K562 (cell line): ENCODE measurements around the gene SLC15A3. TPM values are rescaled to one million over a fixed set of nuclear protein-coding genes. Genes with fewer than 3 reads are reported as not detected.

ENCODE experiments used
- CBFA2T3 ChIP-seq: fragments of 450-650 bp; IDR thresholded peaks from 2 replicates; pipeline ENCODE4 v1.6.1; 2017
- E2F6 ChIP-seq, 2 experiments: IDR thresholded peaks; 2 replicates each; pipeline ENCODE4 v1.6.1; 2011; ENCODE audit warnings: borderline replicate concordance in 1 of 2, control low read depth in 1 of 2, low read depth in 1 of 2, low read length in 1 of 2, mild to moderate bottlenecking in 1 of 2, mixed read lengths in 1 of 2, moderate library complexity in 1 of 2; ENCODE audit not compliant: insufficient read depth in 1 of 2, insufficient read length in 1 of 2, poor library complexity in 1 of 2, severe bottlenecking in 1 of 2; ENCODE audit errors: extremely low read depth in 1 of 2
- HNRNPLL ChIP-seq: fragments of 200-400 bp; formaldehyde crosslinking; IDR thresholded peaks from 2 replicates; pipeline ENCODE4 v1.6.1; 2017; ENCODE audit warnings: low read length, low read depth, mild to moderate bottlenecking; ENCODE audit not compliant: poor library complexity, severe bottlenecking
- JUND ChIP-seq, 2 experiments: IDR thresholded peaks; 2 replicates in 1 of 2; 3 replicates in 1 of 2; pipeline ENCODE4 v1.6.1; 2011; ENCODE audit warnings: borderline replicate concordance in 2 of 2, low read depth in 2 of 2, low read length in 2 of 2, improper control_type of control experiment in 1 of 2, missing biosample characterization in 1 of 2, missing genetic modification characterization in 1 of 2, missing genetic modification reagents in 1 of 2
- MEIS2 ChIP-seq: fragments of 450-650 bp; IDR thresholded peaks from 2 replicates; pipeline ENCODE4 v1.6.1; 2014; ENCODE audit warnings: mild to moderate bottlenecking; ENCODE audit not compliant: partially characterized antibody
- NFATC3 ChIP-seq: fragments of 450-650 bp; IDR thresholded peaks from 2 replicates; pipeline ENCODE4 v1.6.1; 2017; ENCODE audit warnings: mild to moderate bottlenecking
- POLR2AphosphoS2 ChIP-seq: IDR thresholded peaks from 2 replicates; pipeline ENCODE4 v1.6.1; 2012; ENCODE audit warnings: low read length, improper control_type of control experiment
- PTRF ChIP-seq: fragments of 450-650 bp; IDR thresholded peaks from 2 replicates; pipeline ENCODE4 v1.6.1; 2016; ENCODE audit warnings: mild to moderate bottlenecking, missing genetic modification characterization, missing compliant biosample characterization
- SNIP1 ChIP-seq: fragments of 450-650 bp; IDR thresholded peaks from 2 replicates; pipeline ENCODE4 v1.7.1; 2017; ENCODE audit warnings: low read depth, mild to moderate bottlenecking
- VEZF1 ChIP-seq: fragments of 200-800 bp; sonication (Bioruptor generic); IDR thresholded peaks from 2 replicates; pipeline ENCODE4 v1.6.1; 2017; ENCODE audit warnings: missing genetic modification characterization, missing compliant biosample characterization
- WHSC1 ChIP-seq: IDR thresholded peaks from one replicate; pipeline ENCODE4 v1.6.1; 2012; ENCODE audit warnings: low read length, control low read depth, inconsistent platforms
- ZBTB49 ChIP-seq: sonication (generic); formaldehyde crosslinking; IDR thresholded peaks from 2 replicates; pipeline ENCODE4 v1.8.0; 2022; ENCODE audit warnings: missing genetic modification reagents, mild to moderate bottlenecking, borderline replicate concordance
- ZNF140 ChIP-seq: fragments of 250-450 bp; sonication (Bioruptor Pico); IDR thresholded peaks from 2 replicates; pipeline ENCODE4 v1.8.0; 2021; ENCODE audit warnings: moderate library complexity, mild to moderate bottlenecking, inconsistent platforms
- polyA plus RNA-seq, 8 experiments: library from polyadenylated mRNA; depleted of rRNA in 4 of 8; stranded (reverse) in 5 of 8; unstranded in 3 of 8; fragments of >200 nt; fragmentation: Nextera tagmentation in 2 of 8; fragmentation: Illumina TruSeq in 1 of 8; extraction: Ambion mirVana in 2 of 8; extraction: Trizol in 1 of 8; gene quantifications; 2 replicates each; pipeline versions ENCODE4 v1.2.1 to v1.2.3, GENCODE V29; 2011 to 2014; ENCODE audit warnings: inconsistent platforms in 1 of 8, missing spikeins in 1 of 8
- total RNA-seq, 7 experiments: library from RNA; depleted of rRNA in 6 of 7; stranded (reverse); fragments of >200 nt in 6 of 7; fragmentation: Illumina TruSeq in 2 of 7; extraction: Trizol in 2 of 7; gene quantifications; 2 replicates each; pipeline versions ENCODE4 v1.2.1 to v1.2.3, GENCODE V29; 2011 to 2021; ENCODE audit warnings: low replicate concordance in 1 of 7
- TF ChIP-seq, protein P1 (sequence below), 3 experiments: IDR thresholded peaks in 2 of 3; conservative IDR thresholded peaks in 1 of 3; 2 replicates each; pipeline ENCODE4 v1.5.1; 2011 to 2012; ENCODE audit warnings: low read length in 3 of 3, mild to moderate bottlenecking in 3 of 3, control low read depth in 2 of 3, improper control_type of control experiment in 1 of 3, inconsistent platforms in 1 of 3, low read depth in 1 of 3, mixed read lengths in 1 of 3, moderate library complexity in 1 of 3; ENCODE audit not compliant: insufficient read depth in 2 of 3
- TF ChIP-seq, protein P2 (sequence below): fragments of 250-450 bp; sonication (Bioruptor Pico); IDR thresholded peaks from 2 replicates; pipeline ENCODE4 v1.5.0; 2021; ENCODE audit warnings: mild to moderate bottlenecking, moderate library complexity

The SLC15A3 gene
- total and polyA plus RNA-seq, 9 of the 15 experiments (the other 6 are each of a cell fraction or from before 2014, with no cell fraction given): 0.07 to 0.27 TPM; not detected in 7

DNA sequence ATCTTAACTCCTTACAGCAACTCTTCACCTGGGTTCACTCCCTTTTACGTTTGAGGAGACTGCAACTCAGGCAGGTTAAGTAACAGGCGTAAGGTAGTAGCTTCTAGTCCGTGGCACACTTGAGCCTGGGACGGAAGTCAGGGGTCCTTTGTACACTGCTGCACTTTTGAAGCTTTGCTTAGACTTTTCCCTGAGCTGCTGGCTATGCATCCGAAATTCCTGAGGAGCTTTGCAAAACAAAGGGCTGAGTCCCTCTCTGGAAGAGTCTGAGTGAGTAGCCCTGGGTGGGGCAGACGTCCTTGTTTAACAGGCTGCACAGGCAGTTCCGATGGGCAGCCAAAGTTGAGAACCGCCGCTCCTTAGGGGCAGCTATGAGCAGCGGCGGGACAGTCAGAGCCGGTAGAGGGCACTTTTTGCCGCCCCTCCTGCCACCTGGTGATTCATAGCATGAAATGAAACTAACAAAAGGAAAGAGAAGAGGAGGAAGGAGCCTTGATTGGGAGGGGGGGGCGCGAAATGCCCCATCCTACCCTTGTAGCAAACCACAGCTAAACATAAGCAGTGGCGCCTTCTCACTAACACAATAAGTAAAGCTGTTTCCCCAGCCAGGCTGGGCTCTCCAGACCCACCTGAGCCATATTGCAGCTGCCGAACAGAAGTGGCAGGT, 36.6 kb downstream of the SLC15A3 start (continued):
- TF ChIP-seq E2F6 (IDR thresholded peaks at IDR 0.05; ENCODE audit: borderline replicate concordance in 1 of 2, extremely low read depth in 1 of 2, insufficient read depth in 1 of 2, insufficient read length in 1 of 2, low read depth in 1 of 2, low read length in 1 of 2, poor library complexity in 1 of 2, severe bottlenecking in 1 of 2) (peak in 1 of 2 experiments; percentile 59), VEZF1 (peak; percentile 31; the same call in 1 of the 2 replicates), HNRNPLL (peak; percentile 84), JUND (IDR thresholded peaks at IDR 0.05; ENCODE audit: borderline replicate concordance, low read depth, low read length) (peak; percentile 49), JUND (tag; IDR thresholded peaks at IDR 0.05; ENCODE audit: borderline replicate concordance, low read depth, low read length) (peak; percentile 8; the same call in 1 of the 3 replicates), ZBTB49 (CRISPR knock-in tag) (no peak), NFATC3 (no peak), PTRF (tag) (no peak), WHSC1 (no peak), POLR2AphosphoS2 (no peak), MEIS2 (peak; percentile 29), CBFA2T3 (no peak), SNIP1 (no peak), ZNF140 (CRISPR knock-in tag) (no peak)
- TF ChIP-seq, protein P1, sequence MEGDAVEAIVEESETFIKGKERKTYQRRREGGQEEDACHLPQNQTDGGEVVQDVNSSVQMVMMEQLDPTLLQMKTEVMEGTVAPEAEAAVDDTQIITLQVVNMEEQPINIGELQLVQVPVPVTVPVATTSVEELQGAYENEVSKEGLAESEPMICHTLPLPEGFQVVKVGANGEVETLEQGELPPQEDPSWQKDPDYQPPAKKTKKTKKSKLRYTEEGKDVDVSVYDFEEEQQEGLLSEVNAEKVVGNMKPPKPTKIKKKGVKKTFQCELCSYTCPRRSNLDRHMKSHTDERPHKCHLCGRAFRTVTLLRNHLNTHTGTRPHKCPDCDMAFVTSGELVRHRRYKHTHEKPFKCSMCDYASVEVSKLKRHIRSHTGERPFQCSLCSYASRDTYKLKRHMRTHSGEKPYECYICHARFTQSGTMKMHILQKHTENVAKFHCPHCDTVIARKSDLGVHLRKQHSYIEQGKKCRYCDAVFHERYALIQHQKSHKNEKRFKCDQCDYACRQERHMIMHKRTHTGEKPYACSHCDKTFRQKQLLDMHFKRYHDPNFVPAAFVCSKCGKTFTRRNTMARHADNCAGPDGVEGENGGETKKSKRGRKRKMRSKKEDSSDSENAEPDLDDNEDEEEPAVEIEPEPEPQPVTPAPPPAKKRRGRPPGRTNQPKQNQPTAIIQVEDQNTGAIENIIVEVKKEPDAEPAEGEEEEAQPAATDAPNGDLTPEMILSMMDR (IDR thresholded peaks at IDR 0.05 in 2 of 3, conservative IDR thresholded peaks at IDR 0.05 in 1 of 3; ENCODE audit: insufficient read depth in 2 of 3, low read depth in 1 of 3, low read length in 3 of 3): peak; percentile 15 to 22 (median 19); a peak in 1 of 6 replicates
- TF ChIP-seq, protein P2, sequence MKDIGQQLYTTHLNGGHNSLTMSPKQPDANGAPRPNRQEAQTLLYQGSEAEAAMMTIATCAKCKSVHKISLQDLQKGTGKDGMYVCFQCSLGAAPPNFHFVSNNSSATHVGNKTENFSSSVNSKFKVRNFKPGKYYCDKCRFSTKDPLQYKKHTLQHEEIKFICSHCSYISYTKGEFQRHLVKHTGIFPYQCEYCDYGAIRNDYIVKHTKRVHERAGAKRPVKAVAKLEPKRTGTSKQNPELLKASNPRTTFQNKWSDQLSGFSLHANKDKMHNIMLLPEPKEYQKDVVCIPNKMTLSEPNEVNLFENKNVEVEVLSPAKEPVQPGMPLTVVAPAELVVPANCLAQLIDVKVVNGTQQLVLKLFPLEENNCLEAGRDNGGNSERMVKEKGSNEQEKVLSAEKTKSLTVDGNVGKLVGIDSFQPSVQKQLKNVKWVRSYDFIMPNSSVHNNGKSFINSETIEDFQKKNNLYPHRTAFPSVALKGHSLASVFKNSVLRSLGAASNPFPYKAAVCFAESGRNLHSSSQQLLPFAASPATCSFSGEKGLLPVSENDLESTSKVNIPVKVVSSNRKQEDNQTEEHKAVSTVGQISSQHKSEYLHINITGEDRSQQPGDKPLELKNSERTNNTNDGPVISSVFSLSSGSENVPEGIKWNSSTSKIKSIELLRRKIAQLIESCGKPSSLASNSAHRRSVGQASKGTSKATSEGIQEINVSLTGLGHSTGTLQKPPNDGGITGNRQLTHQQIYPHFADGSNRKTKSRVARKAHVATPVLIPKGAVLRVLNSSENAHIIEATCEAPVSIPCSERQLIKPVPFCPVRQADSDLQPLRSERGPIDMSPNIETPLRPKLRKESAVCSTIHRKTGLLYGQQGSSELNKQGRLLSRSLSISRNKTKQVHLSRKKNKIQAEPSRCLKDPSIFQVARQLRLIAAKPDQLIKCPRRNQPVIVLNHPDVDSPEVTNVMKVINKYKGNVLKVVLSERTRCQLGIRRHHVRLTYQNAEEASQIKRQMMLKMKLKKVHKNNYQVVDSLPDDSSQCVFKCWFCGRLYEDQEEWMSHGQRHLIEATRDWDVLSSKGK: no peak
